ENCODE results near the gene ERAS.

- TF ChIP-seq POLR2A (IDR thresholded peaks at IDR 0.05; ENCODE audit: low read depth, low read length) (no peak), POLR2AphosphoS5 (IDR thresholded peaks at IDR 0.05; ENCODE audit: low read depth, low read length) (no peak)
Observed at GRCh38 chrX:48864210-48864609, 37.9 kb downstream of the ERAS start.
